Stimulated activated CD4-positive, alpha-beta T cell treated with anti-CD3 and anti-CD28 coated beads, Interleukin-15, amount 100 ng/mL, for 1 hour (primary cell): ENCODE measurements around the gene C1orf56.
A peak's percentile ranks its signal among the peaks of the same experiment; 100 is the strongest.

Source experiments
- DNase-seq, 2 donors: peaks; one replicate each; pipeline ENCODE4 v3.0.0-alpha.2; 2020; ENCODE audit warnings: low read depth in 1 of 2, low spot score in 1 of 2

The C1orf56 gene

GRCh38 chr1:151047591-151047924, at the start of gene C1orf56:
C1orf56 (plus strand) TSS chr1:151047751; CDS start chr1:151047848, 97 bp downstream.
- DNase-seq: peak in 1 of 2 donors; percentile 50

- no peak for DNase-seq
These were observed 49.6 kb upstream of the C1orf56 start for GRCh38 chr1:150997949-150998348.

GRCh38 chr1:150999051-150999674, 48.4 kb upstream of the C1orf56 start:
- DNase-seq: no peak

GRCh38 chr1:150999926-151000325, 47.6 kb upstream of the C1orf56 start:
- no peak for DNase-seq

- no peak for DNase-seq
These were observed 47.1 kb upstream of the C1orf56 start for GRCh38 chr1:151000408-151000807.

- DNase-seq: no peak
These were observed 45.9 kb upstream of the C1orf56 start for GRCh38 chr1:151001602-151002001.

GRCh38 chr1:151002051-151002450, 45.5 kb upstream of the C1orf56 start:
- no peak for DNase-seq

- DNase-seq: no peak
These were observed 44.9 kb upstream of the C1orf56 start for GRCh38 chr1:151002611-151003010.

GRCh38 chr1:151003180-151003579, 44.4 kb upstream of the C1orf56 start:
- no peak for DNase-seq

- DNase-seq: no peak
These were observed 41.7 kb upstream of the C1orf56 start for GRCh38 chr1:151005729-151006319.

GRCh38 chr1:151006327-151007052, 41.1 kb upstream of the C1orf56 start, which contains the start of gene MINDY1:
MINDY1 (minus strand) TSS chr1:151006902; CDS start chr1:151002617, 4,285 bp downstream.
- no peak for DNase-seq

- no peak for DNase-seq
These were observed 39.7 kb upstream of the C1orf56 start for GRCh38 chr1:151007853-151008243.

GRCh38 chr1:151008244-151009205, 39.0 kb upstream of the C1orf56 start, which contains the start of gene PRUNE1:
PRUNE1 (plus strand) TSS chr1:151008449; CDS start chr1:151008633, 184 bp downstream.
- peak; percentile 92 to 96 for DNase-seq

GRCh38 chr1:151009206-151009587, 38.4 kb upstream of the C1orf56 start:
- no peak for DNase-seq

- DNase-seq: no peak
These were observed 37.7 kb upstream of the C1orf56 start for GRCh38 chr1:151009674-151010345.

GRCh38 chr1:151010346-151010726, 37.2 kb upstream of the C1orf56 start:
- no peak for DNase-seq

GRCh38 chr1:151011154-151011850, 36.2 kb upstream of the C1orf56 start:
- DNase-seq: no peak

GRCh38 chr1:151012684-151013471, 34.7 kb upstream of the C1orf56 start:
- DNase-seq: no peak

- DNase-seq: no peak
These were observed 34.0 kb upstream of the C1orf56 start for GRCh38 chr1:151013518-151013917.
